NCI-H146 (cell line): ENCODE data around the gene ADGRE2.
"Not testable (repeated sequence)": the region's sequence is repeated elsewhere in the genome, so short reads cannot be mapped to it uniquely, and the experiment has no call there.

Experiments
- DNase-seq: peaks from one replicate; lab custom pipeline; 2025; lab: John Stamatoyannopoulos, UW

The ADGRE2 gene

GRCh38 chr19:14778110-14778845 lies at the start of gene ADGRE2:
Gene ADGRE2 (minus strand): TSS chr19:14778560. CDS start chr19:14776756, 1,804 bp downstream.
- DNase-seq: not testable (repeated sequence)

GRCh38 chr19:14826006-14826405 lies 47.6 kb upstream of the ADGRE2 start:
- no peak for DNase-seq

- no peak for DNase-seq
These were observed 43.6 kb upstream of the ADGRE2 start for GRCh38 chr19:14821937-14822336.

- no peak for DNase-seq
These were observed 40.2 kb upstream of the ADGRE2 start for GRCh38 chr19:14818588-14818987.

GRCh38 chr19:14817052-14817451 lies 38.7 kb upstream of the ADGRE2 start:
- no peak for DNase-seq

- DNase-seq: no peak
These were observed 36.8 kb upstream of the ADGRE2 start for GRCh38 chr19:14814982-14815652.

GRCh38 chr19:14809272-14810057 lies 31.1 kb upstream of the ADGRE2 start:
- no peak for DNase-seq

- DNase-seq: no peak
These were observed 26.4 kb upstream of the ADGRE2 start for GRCh38 chr19:14804765-14805164.

GRCh38 chr19:14798760-14799159 lies 20.4 kb upstream of the ADGRE2 start:
- DNase-seq: no peak

GRCh38 chr19:14796021-14796420 lies 17.7 kb upstream of the ADGRE2 start:
- DNase-seq: no peak

GRCh38 chr19:14795078-14795721 lies 16.8 kb upstream of the ADGRE2 start:
- DNase-seq: no peak

- not testable (repeated sequence) for DNase-seq
These were observed 13.9 kb upstream of the ADGRE2 start for GRCh38 chr19:14792250-14792649.

- DNase-seq: no peak
These were observed 8.1 kb upstream of the ADGRE2 start for GRCh38 chr19:14786421-14786851.

GRCh38 chr19:14785102-14785793 lies 6.9 kb upstream of the ADGRE2 start:
- not testable (repeated sequence) for DNase-seq

- not testable (repeated sequence) for DNase-seq
These were observed 6.4 kb upstream of the ADGRE2 start for GRCh38 chr19:14784730-14785101.

GRCh38 chr19:14783410-14783998 lies 5.1 kb upstream of the ADGRE2 start:
- DNase-seq: not testable (repeated sequence)

- no peak for DNase-seq
These were observed 4.5 kb upstream of the ADGRE2 start for GRCh38 chr19:14782626-14783409.

GRCh38 chr19:14781713-14782536 lies 3.6 kb upstream of the ADGRE2 start:
- DNase-seq: not testable (repeated sequence)

- not testable (repeated sequence) for DNase-seq
These were observed 2.4 kb upstream of the ADGRE2 start for GRCh38 chr19:14780622-14781225.
